ENCODE data around the gene TEX2.
"Not testable (repeated sequence)": the region's sequence is repeated elsewhere in the genome, so short reads cannot be mapped to it uniquely, and the experiment has no call there.

TEX2 gene

GRCh38 chr17:64131606-64132270, 131.3 kb downstream of the TEX2 start:
- DNase-seq, result no peak
- in situ Hi-C loops (cut with MboI; ENCODE audit: low pct_unique_long_range_greater_than_20kb, low sequenced_read_pairs), result loop anchor here (25.0 kb wide), 1 partner anchor 94 kb away; no protein-coding TSS in a partner anchor

- DNase-seq, result no peak
- in situ Hi-C loops (cut with MboI; ENCODE audit: low pct_unique_long_range_greater_than_20kb, low sequenced_read_pairs), result loop anchor here (25.0 kb wide), 1 partner anchor 93 kb away; no protein-coding TSS in a partner anchor
These were observed 132.5 kb downstream of the TEX2 start for GRCh38 chr17:64130559-64131001.

GRCh38 chr17:64129765-64130558, 133.1 kb downstream of the TEX2 start, which contains the start of gene ERN1:
Gene ERN1 (minus strand): TSS chr17:64130144. CDS start chr17:64130029, 115 bp downstream.
- in situ Hi-C loops (cut with MboI; ENCODE audit: low pct_unique_long_range_greater_than_20kb, low sequenced_read_pairs), result loop anchor here (25.0 kb wide), 1 partner anchor 93 kb away; no protein-coding TSS in a partner anchor
- peak; percentile 78 for DNase-seq

GRCh38 chr17:64129515-64129764, 133.6 kb downstream of the TEX2 start:
- DNase-seq, result peak; percentile 48
- in situ Hi-C loops (cut with MboI; ENCODE audit: low pct_unique_long_range_greater_than_20kb, low sequenced_read_pairs), result loop anchor here (25.0 kb wide), 1 partner anchor 92 kb away; no protein-coding TSS in a partner anchor

GRCh38 chr17:64128787-64129514, 134.1 kb downstream of the TEX2 start:
- in situ Hi-C loops (cut with MboI; ENCODE audit: low pct_unique_long_range_greater_than_20kb, low sequenced_read_pairs), result loop anchor here (25.0 kb wide), 1 partner anchor 92 kb away; no protein-coding TSS in a partner anchor
- DNase-seq, result no peak

GRCh38 chr17:64126918-64127317, 136.1 kb downstream of the TEX2 start:
- DNase-seq, result no peak
- in situ Hi-C loops (cut with MboI; ENCODE audit: low pct_unique_long_range_greater_than_20kb, low sequenced_read_pairs), result loop anchor here (25.0 kb wide), 1 partner anchor 90 kb away; no protein-coding TSS in a partner anchor

- DNase-seq, result no peak
- in situ Hi-C loops (cut with MboI; ENCODE audit: low pct_unique_long_range_greater_than_20kb, low sequenced_read_pairs), result loop anchor here (25.0 kb wide), 1 partner anchor 89 kb away; no protein-coding TSS in a partner anchor
These were observed 137.1 kb downstream of the TEX2 start for GRCh38 chr17:64125937-64126336.

GRCh38 chr17:64124609-64125008, 138.5 kb downstream of the TEX2 start:
- DNase-seq, result no peak
- in situ Hi-C loops (cut with MboI; ENCODE audit: low pct_unique_long_range_greater_than_20kb, low sequenced_read_pairs), result loop anchor here (25.0 kb wide), 1 partner anchor 87 kb away; no protein-coding TSS in a partner anchor

GRCh38 chr17:64123114-64123513, 139.9 kb downstream of the TEX2 start:
- in situ Hi-C loops (cut with MboI; ENCODE audit: low pct_unique_long_range_greater_than_20kb, low sequenced_read_pairs), result no loop called here
- no peak for DNase-seq

GRCh38 chr17:64120972-64121786, 141.9 kb downstream of the TEX2 start:
- DNase-seq; in situ Hi-C loops (cut with MboI; ENCODE audit: low pct_unique_long_range_greater_than_20kb, low sequenced_read_pairs): not testable (repeated sequence)

- no peak for DNase-seq
- in situ Hi-C loops (cut with MboI; ENCODE audit: low pct_unique_long_range_greater_than_20kb, low sequenced_read_pairs), result no loop called here
These were observed 142.8 kb downstream of the TEX2 start for GRCh38 chr17:64120159-64120810.

GRCh38 chr17:64117981-64118979, 144.8 kb downstream of the TEX2 start:
- DNase-seq, result peak; percentile 84
- in situ Hi-C loops (cut with MboI; ENCODE audit: low pct_unique_long_range_greater_than_20kb, low sequenced_read_pairs), result no loop called here

- DNase-seq, result no peak
- in situ Hi-C loops (cut with MboI; ENCODE audit: low pct_unique_long_range_greater_than_20kb, low sequenced_read_pairs), result no loop called here
These were observed 147.1 kb downstream of the TEX2 start for GRCh38 chr17:64115822-64116534.

- in situ Hi-C loops (cut with MboI; ENCODE audit: low pct_unique_long_range_greater_than_20kb, low sequenced_read_pairs), result no loop called here
- DNase-seq, result no peak
These were observed 147.9 kb downstream of the TEX2 start for GRCh38 chr17:64115043-64115698.

GRCh38 chr17:64113006-64113405, 150.1 kb downstream of the TEX2 start:
- in situ Hi-C loops (cut with MboI; ENCODE audit: low pct_unique_long_range_greater_than_20kb, low sequenced_read_pairs), result no loop called here
- DNase-seq, result no peak

- in situ Hi-C loops (cut with MboI; ENCODE audit: low pct_unique_long_range_greater_than_20kb, low sequenced_read_pairs), result no loop called here
- DNase-seq, result no peak
These were observed 151.2 kb downstream of the TEX2 start for GRCh38 chr17:64111831-64112230.
